HepG2 (cell line): Measurements from ENCODE around the gene ZNF821. TPM values are rescaled to one million over a fixed set of nuclear protein-coding genes. Genes with fewer than 3 reads are reported as not detected.

ENCODE experiments used
- GTF3A ChIP-seq: sonication (generic); formaldehyde crosslinking; conservative IDR thresholded peaks from 2 replicates; pipeline ENCODE4 v1.4.0; 2020; ENCODE audit warnings: mild to moderate bottlenecking, missing genetic modification reagents
- MTA3 ChIP-seq: sonication (generic); formaldehyde crosslinking; IDR thresholded peaks from 2 replicates; pipeline ENCODE4 v1.4.0; 2020; ENCODE audit warnings: missing genetic modification reagents
- NFYC ChIP-seq: IDR thresholded peaks from 2 replicates; pipeline ENCODE4 v1.6.1; 2016; ENCODE audit warnings: missing genetic modification reagents, missing compliant biosample characterization
- SCMH1 ChIP-seq: sonication (generic); formaldehyde crosslinking; IDR thresholded peaks from 2 replicates; pipeline ENCODE4 v1.9.0; 2021; ENCODE audit warnings: missing genetic modification reagents, mild to moderate bottlenecking, borderline replicate concordance
- SRF ChIP-seq: IDR thresholded peaks from 2 replicates; pipeline ENCODE4 v1.6.1; 2011; ENCODE audit warnings: mild to moderate bottlenecking, low read depth, low read length, moderate library complexity
- ZGPAT ChIP-seq: IDR thresholded peaks from 2 replicates; pipeline ENCODE4 v1.6.1; 2016; ENCODE audit warnings: mild to moderate bottlenecking
- ZNF225 ChIP-seq: sonication (generic); formaldehyde crosslinking; IDR thresholded peaks from 2 replicates; pipeline ENCODE4 v1.4.0; 2020; ENCODE audit warnings: mild to moderate bottlenecking, missing genetic modification reagents
- ZNF557 ChIP-seq: sonication (generic); formaldehyde crosslinking; IDR thresholded peaks from 2 replicates; pipeline ENCODE4 v1.4.0; 2020; ENCODE audit warnings: missing genetic modification reagents
- polyA plus RNA-seq, 8 experiments: library from polyadenylated mRNA; depleted of rRNA in 3 of 8; stranded (reverse) in 7 of 8; unstranded in 1 of 8; fragments of >200 nt; fragmentation: Illumina TruSeq in 4 of 8; extraction: Trizol in 4 of 8; gene quantifications; 2 replicates each; pipeline versions ENCODE4 v1.2.1 to v1.2.3, GENCODE V29; 2011 to 2016; ENCODE audit warnings: low read depth in 4 of 8, missing spikeins in 1 of 8, mixed read lengths in 1 of 8; ENCODE audit not compliant: insufficient read depth in 1 of 8
- total RNA-seq, 5 experiments: library from RNA; depleted of rRNA; stranded (reverse); fragments of >200 nt; fragmentation: Illumina TruSeq; extraction: Trizol; gene quantifications; 2 replicates each; pipeline ENCODE4 v1.2.3, GENCODE V29; 2016; ENCODE audit warnings: low read depth in 1 of 5
- TF ChIP-seq, protein P1 (sequence below): sonication (generic); formaldehyde crosslinking; IDR thresholded peaks from 2 replicates; pipeline ENCODE4 v1.5.0; 2020; ENCODE audit warnings: missing genetic modification reagents, mild to moderate bottlenecking, borderline replicate concordance
- TF ChIP-seq, protein P2 (sequence below): sonication (generic); formaldehyde crosslinking; IDR thresholded peaks from one replicate; pipeline ENCODE4 v1.5.1; 2020; ENCODE audit warnings: mild to moderate bottlenecking, missing genetic modification reagents; ENCODE audit errors: not compliant biosample characterization
- TF ChIP-seq, protein P3 (sequence below): IDR thresholded peaks from 2 replicates; pipeline ENCODE4 v1.6.1; 2016; ENCODE audit warnings: missing biosample characterization, missing genetic modification reagents, low read depth
- TF ChIP-seq, protein P4 (sequence below): sonication (generic); formaldehyde crosslinking; IDR thresholded peaks from 2 replicates; pipeline ENCODE4 v1.4.0; 2020; ENCODE audit warnings: mild to moderate bottlenecking, low read depth, missing genetic modification reagents
- TF ChIP-seq, protein P5 (sequence below): sonication (generic); formaldehyde crosslinking; IDR thresholded peaks from 2 replicates; pipeline ENCODE4 v1.5.0; 2020; ENCODE audit warnings: missing genetic modification reagents

ZNF821 gene
- total and polyA plus RNA-seq, 2 of the 13 experiments (the other 11 are each of a cell fraction or from before 2014, with no cell fraction given), result 7.0 to 9.1 TPM

GRCh38 chr16:71845639-71846430 is 38.1 kb downstream of the ZNF821 start, which contains the start of gene ATXN1L (continued):
- TF ChIP-seq ZGPAT (peak; percentile 93), MTA3 (CRISPR knock-in tag) (no peak), NFYC (CRISPR knock-in tag) (peak; percentile 52; the same call in 1 of the 2 replicates), SCMH1 (no peak), ZNF225 (CRISPR knock-in tag) (peak; percentile 8; the same call in 1 of the 2 replicates), SRF (peak; percentile 90), ZNF557 (peak; percentile 93), GTF3A (no peak)
- TF ChIP-seq, protein P1, sequence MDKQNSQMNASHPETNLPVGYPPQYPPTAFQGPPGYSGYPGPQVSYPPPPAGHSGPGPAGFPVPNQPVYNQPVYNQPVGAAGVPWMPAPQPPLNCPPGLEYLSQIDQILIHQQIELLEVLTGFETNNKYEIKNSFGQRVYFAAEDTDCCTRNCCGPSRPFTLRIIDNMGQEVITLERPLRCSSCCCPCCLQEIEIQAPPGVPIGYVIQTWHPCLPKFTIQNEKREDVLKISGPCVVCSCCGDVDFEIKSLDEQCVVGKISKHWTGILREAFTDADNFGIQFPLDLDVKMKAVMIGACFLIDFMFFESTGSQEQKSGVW (CRISPR knock-in tag), result no peak
- TF ChIP-seq, protein P2, sequence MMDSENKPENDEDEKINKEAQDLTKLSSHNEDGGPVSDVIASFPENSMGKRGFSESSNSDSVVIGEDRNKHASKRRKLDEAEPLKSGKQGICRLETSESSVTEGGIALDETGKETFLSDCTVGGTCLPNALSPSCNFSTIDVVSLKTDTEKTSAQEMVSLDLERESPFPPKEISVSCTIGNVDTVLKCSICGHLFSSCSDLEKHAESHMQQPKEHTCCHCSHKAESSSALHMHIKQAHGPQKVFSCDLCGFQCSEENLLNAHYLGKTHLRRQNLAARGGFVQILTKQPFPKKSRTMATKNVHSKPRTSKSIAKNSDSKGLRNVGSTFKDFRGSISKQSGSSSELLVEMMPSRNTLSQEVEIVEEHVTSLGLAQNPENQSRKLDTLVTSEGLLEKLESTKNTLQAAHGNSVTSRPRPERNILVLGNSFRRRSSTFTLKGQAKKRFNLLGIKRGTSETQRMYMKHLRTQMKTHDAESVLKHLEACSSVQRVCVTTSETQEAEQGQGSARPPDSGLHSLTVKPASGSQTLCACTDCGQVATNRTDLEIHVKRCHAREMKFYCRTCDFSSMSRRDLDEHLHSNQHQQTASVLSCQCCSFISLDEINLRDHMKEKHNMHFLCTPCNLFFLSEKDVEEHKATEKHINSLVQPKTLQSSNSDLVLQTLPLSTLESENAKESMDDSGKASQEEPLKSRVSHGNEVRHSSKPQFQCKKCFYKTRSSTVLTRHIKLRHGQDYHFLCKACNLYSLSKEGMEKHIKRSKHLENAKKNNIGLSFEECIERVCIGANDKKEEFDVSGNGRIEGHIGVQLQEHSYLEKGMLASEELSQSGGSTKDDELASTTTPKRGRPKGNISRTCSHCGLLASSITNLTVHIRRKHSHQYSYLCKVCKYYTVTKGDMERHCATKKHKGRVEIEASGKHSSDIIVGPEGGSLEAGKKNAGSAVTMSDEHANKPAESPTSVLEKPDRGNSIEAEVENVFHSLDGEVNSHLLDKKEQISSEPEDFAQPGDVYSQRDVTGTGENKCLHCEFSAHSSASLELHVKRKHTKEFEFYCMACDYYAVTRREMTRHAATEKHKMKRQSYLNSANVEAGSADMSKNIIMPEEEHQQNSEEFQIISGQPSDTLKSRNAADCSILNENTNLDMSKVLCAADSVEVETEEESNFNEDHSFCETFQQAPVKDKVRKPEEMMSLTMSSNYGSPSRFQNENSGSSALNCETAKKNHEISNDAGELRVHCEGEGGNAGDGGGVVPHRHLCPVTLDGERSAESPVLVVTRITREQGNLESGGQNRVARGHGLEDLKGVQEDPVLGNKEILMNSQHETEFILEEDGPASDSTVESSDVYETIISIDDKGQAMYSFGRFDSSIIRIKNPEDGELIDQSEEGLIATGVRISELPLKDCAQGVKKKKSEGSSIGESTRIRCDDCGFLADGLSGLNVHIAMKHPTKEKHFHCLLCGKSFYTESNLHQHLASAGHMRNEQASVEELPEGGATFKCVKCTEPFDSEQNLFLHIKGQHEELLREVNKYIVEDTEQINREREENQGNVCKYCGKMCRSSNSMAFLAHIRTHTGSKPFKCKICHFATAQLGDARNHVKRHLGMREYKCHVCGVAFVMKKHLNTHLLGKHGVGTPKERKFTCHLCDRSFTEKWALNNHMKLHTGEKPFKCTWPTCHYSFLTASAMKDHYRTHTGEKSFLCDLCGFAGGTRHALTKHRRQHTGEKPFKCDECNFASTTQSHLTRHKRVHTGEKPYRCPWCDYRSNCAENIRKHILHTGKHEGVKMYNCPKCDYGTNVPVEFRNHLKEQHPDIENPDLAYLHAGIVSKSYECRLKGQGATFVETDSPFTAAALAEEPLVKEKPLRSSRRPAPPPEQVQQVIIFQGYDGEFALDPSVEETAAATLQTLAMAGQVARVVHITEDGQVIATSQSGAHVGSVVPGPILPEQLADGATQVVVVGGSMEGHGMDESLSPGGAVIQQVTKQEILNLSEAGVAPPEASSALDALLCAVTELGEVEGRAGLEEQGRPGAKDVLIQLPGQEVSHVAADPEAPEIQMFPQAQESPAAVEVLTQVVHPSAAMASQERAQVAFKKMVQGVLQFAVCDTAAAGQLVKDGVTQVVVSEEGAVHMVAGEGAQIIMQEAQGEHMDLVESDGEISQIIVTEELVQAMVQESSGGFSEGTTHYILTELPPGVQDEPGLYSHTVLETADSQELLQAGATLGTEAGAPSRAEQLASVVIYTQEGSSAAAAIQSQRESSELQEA, result no peak
- TF ChIP-seq, protein P3, sequence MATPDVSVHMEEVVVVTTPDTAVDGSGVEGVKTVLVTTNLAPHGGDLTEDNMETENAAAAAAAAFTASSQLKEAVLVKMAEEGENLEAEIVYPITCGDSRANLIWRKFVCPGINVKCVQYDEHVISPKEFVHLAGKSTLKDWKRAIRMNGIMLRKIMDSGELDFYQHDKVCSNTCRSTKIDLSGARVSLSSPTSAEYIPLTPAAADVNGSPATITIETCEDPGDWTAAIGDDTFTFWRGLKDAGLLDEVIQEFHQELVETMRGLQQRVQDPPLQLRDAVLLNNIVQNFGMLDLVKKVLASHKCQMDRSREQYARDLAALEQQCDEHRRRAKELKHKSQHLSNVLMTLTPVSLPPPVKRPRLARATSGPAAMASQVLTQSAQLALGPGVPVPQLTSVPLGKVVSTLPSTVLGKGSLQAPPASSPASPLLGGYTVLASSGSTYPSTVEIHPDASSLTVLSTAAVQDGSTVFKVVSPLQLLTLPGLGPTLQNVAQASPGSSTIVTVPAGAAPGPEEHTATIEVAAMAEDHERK (CRISPR knock-in tag), result peak; percentile 44; the same call in 1 of the 2 replicates
- TF ChIP-seq, protein P4, sequence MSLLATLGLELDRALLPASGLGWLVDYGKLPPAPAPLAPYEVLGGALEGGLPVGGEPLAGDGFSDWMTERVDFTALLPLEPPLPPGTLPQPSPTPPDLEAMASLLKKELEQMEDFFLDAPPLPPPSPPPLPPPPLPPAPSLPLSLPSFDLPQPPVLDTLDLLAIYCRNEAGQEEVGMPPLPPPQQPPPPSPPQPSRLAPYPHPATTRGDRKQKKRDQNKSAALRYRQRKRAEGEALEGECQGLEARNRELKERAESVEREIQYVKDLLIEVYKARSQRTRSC (CRISPR knock-in tag), result no peak
- TF ChIP-seq, protein P5, sequence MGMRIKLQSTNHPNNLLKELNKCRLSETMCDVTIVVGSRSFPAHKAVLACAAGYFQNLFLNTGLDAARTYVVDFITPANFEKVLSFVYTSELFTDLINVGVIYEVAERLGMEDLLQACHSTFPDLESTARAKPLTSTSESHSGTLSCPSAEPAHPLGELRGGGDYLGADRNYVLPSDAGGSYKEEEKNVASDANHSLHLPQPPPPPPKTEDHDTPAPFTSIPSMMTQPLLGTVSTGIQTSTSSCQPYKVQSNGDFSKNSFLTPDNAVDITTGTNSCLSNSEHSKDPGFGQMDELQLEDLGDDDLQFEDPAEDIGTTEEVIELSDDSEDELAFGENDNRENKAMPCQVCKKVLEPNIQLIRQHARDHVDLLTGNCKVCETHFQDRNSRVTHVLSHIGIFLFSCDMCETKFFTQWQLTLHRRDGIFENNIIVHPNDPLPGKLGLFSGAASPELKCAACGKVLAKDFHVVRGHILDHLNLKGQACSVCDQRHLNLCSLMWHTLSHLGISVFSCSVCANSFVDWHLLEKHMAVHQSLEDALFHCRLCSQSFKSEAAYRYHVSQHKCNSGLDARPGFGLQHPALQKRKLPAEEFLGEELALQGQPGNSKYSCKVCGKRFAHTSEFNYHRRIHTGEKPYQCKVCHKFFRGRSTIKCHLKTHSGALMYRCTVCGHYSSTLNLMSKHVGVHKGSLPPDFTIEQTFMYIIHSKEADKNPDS (CRISPR knock-in tag), result no peak
